ENCODE results near the gene FRS3.

Gene FRS3

DNA sequence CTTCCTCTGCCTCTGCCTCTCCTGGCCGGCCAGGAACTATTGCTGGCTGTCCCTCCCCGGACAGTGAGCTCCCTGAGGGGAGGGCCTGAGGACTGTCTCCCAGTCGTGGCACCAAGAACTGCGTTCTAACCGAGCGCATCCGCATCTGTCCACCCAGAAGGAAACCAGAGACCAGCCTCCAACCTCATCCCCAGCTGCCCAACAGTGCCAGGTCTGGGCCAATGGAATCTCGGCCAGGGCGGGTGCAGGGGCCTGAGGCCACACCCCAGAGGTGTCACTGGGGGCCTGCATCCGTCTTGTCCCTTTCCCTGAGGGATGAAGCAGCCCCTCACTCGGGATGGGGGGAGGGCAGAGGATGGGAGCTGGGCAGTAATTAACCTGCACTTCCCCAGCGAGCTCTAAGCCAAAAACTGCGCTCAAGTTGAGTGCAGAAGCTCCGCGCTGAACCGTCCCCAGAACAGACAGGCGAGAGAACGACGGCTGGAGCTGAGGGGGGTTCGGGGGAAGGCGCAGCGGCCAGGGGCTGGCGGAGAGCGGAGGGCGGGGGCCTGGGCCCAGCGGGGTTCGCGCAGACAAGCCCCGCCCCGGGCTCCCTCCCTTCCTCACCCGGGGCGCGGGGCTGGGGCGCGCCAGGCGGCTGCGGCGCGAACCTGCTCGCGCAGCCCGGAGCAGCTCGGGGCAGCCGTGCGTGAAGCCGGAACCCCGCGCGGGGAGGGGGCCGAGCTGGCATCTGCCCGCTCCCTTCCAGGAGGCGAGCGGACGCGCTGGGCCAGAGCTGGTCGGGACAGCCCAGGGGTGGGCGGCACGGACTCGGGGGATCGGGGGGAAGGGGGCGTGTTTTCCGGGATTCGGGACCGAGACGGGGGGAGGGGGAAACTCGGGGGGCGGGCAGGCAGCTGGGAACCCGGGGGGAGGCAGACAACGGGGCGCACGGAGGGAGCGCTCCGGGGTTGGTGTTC is 45.7 kb downstream of the FRS3 start (continued):
- TF ChIP-seq, protein P1, sequence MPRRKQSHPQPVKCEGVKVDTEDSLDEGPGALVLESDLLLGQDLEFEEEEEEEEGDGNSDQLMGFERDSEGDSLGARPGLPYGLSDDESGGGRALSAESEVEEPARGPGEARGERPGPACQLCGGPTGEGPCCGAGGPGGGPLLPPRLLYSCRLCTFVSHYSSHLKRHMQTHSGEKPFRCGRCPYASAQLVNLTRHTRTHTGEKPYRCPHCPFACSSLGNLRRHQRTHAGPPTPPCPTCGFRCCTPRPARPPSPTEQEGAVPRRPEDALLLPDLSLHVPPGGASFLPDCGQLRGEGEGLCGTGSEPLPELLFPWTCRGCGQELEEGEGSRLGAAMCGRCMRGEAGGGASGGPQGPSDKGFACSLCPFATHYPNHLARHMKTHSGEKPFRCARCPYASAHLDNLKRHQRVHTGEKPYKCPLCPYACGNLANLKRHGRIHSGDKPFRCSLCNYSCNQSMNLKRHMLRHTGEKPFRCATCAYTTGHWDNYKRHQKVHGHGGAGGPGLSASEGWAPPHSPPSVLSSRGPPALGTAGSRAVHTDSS (tag by site-specific recombination; IDR thresholded peaks at IDR 0.05) = no peak
- TF ChIP-seq, protein P2, sequence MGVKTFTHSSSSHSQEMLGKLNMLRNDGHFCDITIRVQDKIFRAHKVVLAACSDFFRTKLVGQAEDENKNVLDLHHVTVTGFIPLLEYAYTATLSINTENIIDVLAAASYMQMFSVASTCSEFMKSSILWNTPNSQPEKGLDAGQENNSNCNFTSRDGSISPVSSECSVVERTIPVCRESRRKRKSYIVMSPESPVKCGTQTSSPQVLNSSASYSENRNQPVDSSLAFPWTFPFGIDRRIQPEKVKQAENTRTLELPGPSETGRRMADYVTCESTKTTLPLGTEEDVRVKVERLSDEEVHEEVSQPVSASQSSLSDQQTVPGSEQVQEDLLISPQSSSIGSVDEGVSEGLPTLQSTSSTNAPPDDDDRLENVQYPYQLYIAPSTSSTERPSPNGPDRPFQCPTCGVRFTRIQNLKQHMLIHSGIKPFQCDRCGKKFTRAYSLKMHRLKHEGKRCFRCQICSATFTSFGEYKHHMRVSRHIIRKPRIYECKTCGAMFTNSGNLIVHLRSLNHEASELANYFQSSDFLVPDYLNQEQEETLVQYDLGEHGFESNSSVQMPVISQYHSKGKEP (tag by site-specific recombination; IDR thresholded peaks at IDR 0.05) = no peak
- TF ChIP-seq ZNF660 (tag by site-specific recombination; IDR thresholded peaks at IDR 0.05) (0 out of 2 replicates have a peak, but pooled peaks have one; percentile 65), ZNF350 (tag by site-specific recombination; IDR thresholded peaks at IDR 0.05) (no peak), ZNF23 (tag by site-specific recombination; IDR thresholded peaks at IDR 0.05; ENCODE audit: borderline replicate concordance) (no peak), ZNF16 (tag by site-specific recombination; IDR thresholded peaks at IDR 0.05; ENCODE audit: low read depth) (no peak), SP2 (tag by site-specific recombination; IDR thresholded peaks at IDR 0.05) (peak; percentile 67), ZNF239 (tag by site-specific recombination; IDR thresholded peaks at IDR 0.05) (no peak), ZBTB48 (tag by site-specific recombination; IDR thresholded peaks at IDR 0.05) (peak; percentile 84; the same call in 1 of the 2 replicates), REPIN1 (tag by site-specific recombination; IDR thresholded peaks at IDR 0.05; ENCODE audit: low read depth) (no peak), ZNF423 (tag by site-specific recombination; IDR thresholded peaks at IDR 0.05) (no peak), AEBP2 (tag by site-specific recombination; IDR thresholded peaks at IDR 0.05; ENCODE audit: borderline replicate concordance) (no peak), BCL11B (tag by site-specific recombination; IDR thresholded peaks at IDR 0.05; ENCODE audit: low read depth) (no peak), ZBTB6 (tag by site-specific recombination; IDR thresholded peaks at IDR 0.05) (no peak), ZFP37 (tag by site-specific recombination; IDR thresholded peaks at IDR 0.05) (no peak), ZNF76 (tag by site-specific recombination; IDR thresholded peaks at IDR 0.05; ENCODE audit: borderline replicate concordance, low read depth) (no peak), ZNF146 (tag by site-specific recombination; IDR thresholded peaks at IDR 0.05) (no peak), CTCF (tag by site-specific recombination; IDR thresholded peaks at IDR 0.05) (no peak), RBAK (tag by site-specific recombination; IDR thresholded peaks at IDR 0.05) (no peak), ZNF571 (tag by site-specific recombination; IDR thresholded peaks at IDR 0.05) (no peak), PRDM10 (tag by site-specific recombination; IDR thresholded peaks at IDR 0.05) (peak; percentile 52), ZNF211 (tag by site-specific recombination; IDR thresholded peaks at IDR 0.05; ENCODE audit: low read depth) (no peak), ZFHX2 (tag by site-specific recombination; conservative IDR thresholded peaks at IDR 0.05) (no peak)
- TF ChIP-seq, protein P3, sequence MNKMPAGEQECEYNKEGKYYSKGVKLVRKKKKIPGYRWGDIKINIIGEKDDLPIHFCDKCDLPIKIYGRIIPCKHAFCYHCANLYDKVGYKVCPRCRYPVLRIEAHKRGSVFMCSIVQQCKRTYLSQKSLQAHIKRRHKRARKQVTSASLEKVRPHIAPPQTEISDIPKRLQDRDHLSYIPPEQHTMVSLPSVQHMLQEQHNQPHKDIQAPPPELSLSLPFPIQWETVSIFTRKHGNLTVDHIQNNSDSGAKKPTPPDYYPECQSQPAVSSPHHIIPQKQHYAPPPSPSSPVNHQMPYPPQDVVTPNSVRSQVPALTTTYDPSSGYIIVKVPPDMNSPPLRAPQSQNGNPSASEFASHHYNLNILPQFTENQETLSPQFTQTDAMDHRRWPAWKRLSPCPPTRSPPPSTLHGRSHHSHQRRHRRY (tag by site-specific recombination; IDR thresholded peaks at IDR 0.05) = no peak
